ENCODE data around the gene ME1.

DNA sequence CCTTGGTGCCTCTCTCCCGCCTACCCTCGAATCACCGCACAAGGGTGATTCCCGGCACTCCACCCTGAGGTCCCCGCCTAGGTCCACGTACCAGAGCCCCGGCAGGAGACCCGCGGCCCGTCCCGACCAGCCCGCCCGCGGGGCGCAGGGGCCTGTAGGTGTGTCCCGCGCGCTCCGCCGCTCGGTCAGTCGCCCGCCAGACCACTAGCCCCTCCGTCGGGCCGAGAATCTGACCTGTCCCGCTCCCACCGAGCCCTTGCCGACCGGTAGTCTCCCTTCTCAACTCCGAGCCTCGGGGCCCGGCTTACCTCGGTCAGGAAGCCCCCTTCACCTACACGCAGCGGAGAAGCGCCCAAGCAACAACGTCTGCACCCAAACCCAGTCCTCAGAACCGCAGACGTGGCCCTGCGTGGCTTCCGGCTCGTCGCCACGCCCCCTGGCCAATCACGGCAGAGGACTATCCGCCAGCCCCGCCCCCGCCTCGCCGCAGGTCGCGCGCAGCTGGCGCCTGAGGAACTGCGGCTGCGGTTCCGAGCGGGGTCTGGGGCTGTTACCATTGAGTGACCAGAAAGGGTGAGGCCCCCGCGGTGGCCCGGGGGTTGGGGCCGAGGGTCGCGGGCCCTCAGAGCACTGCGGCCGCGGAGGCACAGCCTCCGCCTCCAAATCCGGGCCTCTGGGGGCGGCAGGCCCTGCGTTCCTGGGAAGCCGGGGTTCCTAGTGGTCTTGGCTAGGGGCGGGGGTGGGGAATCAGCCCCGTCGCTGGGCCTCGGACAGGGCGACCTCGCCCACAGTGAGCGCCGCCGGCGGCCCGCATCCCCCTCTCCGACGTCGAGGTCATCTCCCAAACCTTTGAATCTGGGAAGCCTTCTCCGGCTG, 237.7 kb downstream of the ME1 start, which contains the start of the genes PGM3 and RWDD2A:
- TF ChIP-seq JUN (IDR thresholded peaks at IDR 0.05), result peak in 1 of 2 experiments; percentile 41; a peak in 1 of 5 replicates
- TF ChIP-seq, protein P1, sequence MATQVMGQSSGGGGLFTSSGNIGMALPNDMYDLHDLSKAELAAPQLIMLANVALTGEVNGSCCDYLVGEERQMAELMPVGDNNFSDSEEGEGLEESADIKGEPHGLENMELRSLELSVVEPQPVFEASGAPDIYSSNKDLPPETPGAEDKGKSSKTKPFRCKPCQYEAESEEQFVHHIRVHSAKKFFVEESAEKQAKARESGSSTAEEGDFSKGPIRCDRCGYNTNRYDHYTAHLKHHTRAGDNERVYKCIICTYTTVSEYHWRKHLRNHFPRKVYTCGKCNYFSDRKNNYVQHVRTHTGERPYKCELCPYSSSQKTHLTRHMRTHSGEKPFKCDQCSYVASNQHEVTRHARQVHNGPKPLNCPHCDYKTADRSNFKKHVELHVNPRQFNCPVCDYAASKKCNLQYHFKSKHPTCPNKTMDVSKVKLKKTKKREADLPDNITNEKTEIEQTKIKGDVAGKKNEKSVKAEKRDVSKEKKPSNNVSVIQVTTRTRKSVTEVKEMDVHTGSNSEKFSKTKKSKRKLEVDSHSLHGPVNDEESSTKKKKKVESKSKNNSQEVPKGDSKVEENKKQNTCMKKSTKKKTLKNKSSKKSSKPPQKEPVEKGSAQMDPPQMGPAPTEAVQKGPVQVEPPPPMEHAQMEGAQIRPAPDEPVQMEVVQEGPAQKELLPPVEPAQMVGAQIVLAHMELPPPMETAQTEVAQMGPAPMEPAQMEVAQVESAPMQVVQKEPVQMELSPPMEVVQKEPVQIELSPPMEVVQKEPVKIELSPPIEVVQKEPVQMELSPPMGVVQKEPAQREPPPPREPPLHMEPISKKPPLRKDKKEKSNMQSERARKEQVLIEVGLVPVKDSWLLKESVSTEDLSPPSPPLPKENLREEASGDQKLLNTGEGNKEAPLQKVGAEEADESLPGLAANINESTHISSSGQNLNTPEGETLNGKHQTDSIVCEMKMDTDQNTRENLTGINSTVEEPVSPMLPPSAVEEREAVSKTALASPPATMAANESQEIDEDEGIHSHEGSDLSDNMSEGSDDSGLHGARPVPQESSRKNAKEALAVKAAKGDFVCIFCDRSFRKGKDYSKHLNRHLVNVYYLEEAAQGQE (IDR thresholded peaks at IDR 0.05), result no peak
- TF ChIP-seq EP300 (IDR thresholded peaks at IDR 0.05), result no peak
- TF ChIP-seq POLR2A (IDR thresholded peaks at IDR 0.05; ENCODE audit: low read length), result peak; percentile 75
- TF ChIP-seq, protein P2, sequence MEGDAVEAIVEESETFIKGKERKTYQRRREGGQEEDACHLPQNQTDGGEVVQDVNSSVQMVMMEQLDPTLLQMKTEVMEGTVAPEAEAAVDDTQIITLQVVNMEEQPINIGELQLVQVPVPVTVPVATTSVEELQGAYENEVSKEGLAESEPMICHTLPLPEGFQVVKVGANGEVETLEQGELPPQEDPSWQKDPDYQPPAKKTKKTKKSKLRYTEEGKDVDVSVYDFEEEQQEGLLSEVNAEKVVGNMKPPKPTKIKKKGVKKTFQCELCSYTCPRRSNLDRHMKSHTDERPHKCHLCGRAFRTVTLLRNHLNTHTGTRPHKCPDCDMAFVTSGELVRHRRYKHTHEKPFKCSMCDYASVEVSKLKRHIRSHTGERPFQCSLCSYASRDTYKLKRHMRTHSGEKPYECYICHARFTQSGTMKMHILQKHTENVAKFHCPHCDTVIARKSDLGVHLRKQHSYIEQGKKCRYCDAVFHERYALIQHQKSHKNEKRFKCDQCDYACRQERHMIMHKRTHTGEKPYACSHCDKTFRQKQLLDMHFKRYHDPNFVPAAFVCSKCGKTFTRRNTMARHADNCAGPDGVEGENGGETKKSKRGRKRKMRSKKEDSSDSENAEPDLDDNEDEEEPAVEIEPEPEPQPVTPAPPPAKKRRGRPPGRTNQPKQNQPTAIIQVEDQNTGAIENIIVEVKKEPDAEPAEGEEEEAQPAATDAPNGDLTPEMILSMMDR (IDR thresholded peaks at IDR 0.05), result no peak
- no peak for TF ChIP-seq CHD2 (IDR thresholded peaks at IDR 0.05; ENCODE audit: low read length, partially characterized antibody)
- TF ChIP-seq RAD21 (conservative IDR thresholded peaks at IDR 0.05 in 1 of 2, IDR thresholded peaks at IDR 0.05 in 1 of 2), result no peak
- TF ChIP-seq, protein P3, sequence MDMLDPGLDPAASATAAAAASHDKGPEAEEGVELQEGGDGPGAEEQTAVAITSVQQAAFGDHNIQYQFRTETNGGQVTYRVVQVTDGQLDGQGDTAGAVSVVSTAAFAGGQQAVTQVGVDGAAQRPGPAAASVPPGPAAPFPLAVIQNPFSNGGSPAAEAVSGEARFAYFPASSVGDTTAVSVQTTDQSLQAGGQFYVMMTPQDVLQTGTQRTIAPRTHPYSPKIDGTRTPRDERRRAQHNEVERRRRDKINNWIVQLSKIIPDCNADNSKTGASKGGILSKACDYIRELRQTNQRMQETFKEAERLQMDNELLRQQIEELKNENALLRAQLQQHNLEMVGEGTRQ (IDR thresholded peaks at IDR 0.05), result no peak
